Suppressor macrophage treated with lipopolysaccharide for 4 hours (primary cell): ENCODE data around the gene TANC2.

Experiments
- DNase-seq: peaks from one replicate; pipeline ENCODE4 v3.0.0-alpha.2; 2020

TANC2 gene

GRCh38 chr17:62965686-62966425 is at the start of gene TANC2:
Gene TANC2 (plus strand): TSS chr17:62966235. CDS start chr17:63009560, 43,325 bp downstream.
- DNase-seq: peak; percentile 77

GRCh38 chr17:62916684-62917571 is 49.1 kb upstream of the TANC2 start:
- no peak for DNase-seq

- DNase-seq: no peak
These were observed 46.6 kb upstream of the TANC2 start for GRCh38 chr17:62919388-62919787.

- no peak for DNase-seq
These were observed 45.7 kb upstream of the TANC2 start for GRCh38 chr17:62920300-62920699.

- DNase-seq: no peak
These were observed 44.2 kb upstream of the TANC2 start for GRCh38 chr17:62921817-62922216.

- no peak for DNase-seq
These were observed 42.5 kb upstream of the TANC2 start for GRCh38 chr17:62923258-62924150.

GRCh38 chr17:62925267-62925836 is 40.7 kb upstream of the TANC2 start:
- DNase-seq: no peak

- no peak for DNase-seq
These were observed 39.0 kb upstream of the TANC2 start for GRCh38 chr17:62927083-62927482.

- DNase-seq: no peak
These were observed 36.7 kb upstream of the TANC2 start for GRCh38 chr17:62929320-62929719.

GRCh38 chr17:62931101-62931500 is 34.9 kb upstream of the TANC2 start:
- no peak for DNase-seq

- no peak for DNase-seq
These were observed 32.3 kb upstream of the TANC2 start for GRCh38 chr17:62933501-62934385.

GRCh38 chr17:62935098-62935497 is 30.9 kb upstream of the TANC2 start:
- no peak for DNase-seq

- no peak for DNase-seq
These were observed 30.5 kb upstream of the TANC2 start for GRCh38 chr17:62935523-62935922.

- DNase-seq: no peak
These were observed 28.4 kb upstream of the TANC2 start for GRCh38 chr17:62937606-62938005.

GRCh38 chr17:62941358-62941991 is 24.6 kb upstream of the TANC2 start:
- DNase-seq: no peak

GRCh38 chr17:62948370-62948769 is 17.7 kb upstream of the TANC2 start:
- DNase-seq: no peak

- no peak for DNase-seq
These were observed 17.0 kb upstream of the TANC2 start for GRCh38 chr17:62949036-62949435.

GRCh38 chr17:62950067-62950466 is 16.0 kb upstream of the TANC2 start:
- DNase-seq: no peak

GRCh38 chr17:62955841-62956352 is 10.1 kb upstream of the TANC2 start:
- DNase-seq: no peak

GRCh38 chr17:62963296-62963695 is 2.7 kb upstream of the TANC2 start:
- DNase-seq: no peak

- no peak for DNase-seq
These were observed 1.5 kb upstream of the TANC2 start for GRCh38 chr17:62964506-62964905.
